Heart left ventricle (tissue), 13 donors: ENCODE results near the gene RPS6KC1.
"Not testable (repeated sequence)": the region's sequence is repeated elsewhere in the genome, so short reads cannot be mapped to it uniquely, and the experiment has no call there.

Source experiments
- POLR2A ChIP-seq, 2 donors: fragments of 450-650 bp; IDR thresholded peaks; one replicate each; pipeline ENCODE4 v1.6.1; 2017; ENCODE audit warnings: antibody characterized with exemption in 2 of 2, mild to moderate bottlenecking in 2 of 2, moderate library complexity in 2 of 2
- TF ChIP-seq, protein P1 (sequence below), 12 donors: fragments of 200-600 bp; sonication (generic) in 4 of 12; IDR thresholded peaks; one replicate each; pipeline versions ENCODE4 v1.5.0 to v1.8.0; 2018 to 2022; ENCODE audit warnings: antibody characterized with exemption in 12 of 12, mild to moderate bottlenecking in 5 of 12
- donor health status: ischemic (EF 13 %, LVEDD 7.1; RV severe dilation, severe dysfunction).
- donor health status: DM: no; HTN: yes; CAD: no.
- donor health status: DM: no; HTN: no; CAD: no.
- donor health status: ischemic (EF 25% LVEDD 6.9; RV normal size, moderate dysfunction).
- donor health status: ischemic (EF 25% LVEDD 5.7; RV mildly dilated, moderate dysfunction).
- donor health status: ischemic (EF 35%, LVEDD 5.7; RV mildly dilated, moderate dysfunction).
- donor health status: nonischemic (EF 11% LVEDD 7.7; RV severe dilation, severe dysfunction).
- donor health status: DM: yes; HTN: yes; CAD: no.
- donor health status: PGD.
- donor health status: ischemic (EF 29% LVEDD 5.4; RV normal size, mild dysfunction).
- donor health status: nonischemic (EF 23%, LVEDD 6.1; RV moderate dilation, normal function).

DNA sequence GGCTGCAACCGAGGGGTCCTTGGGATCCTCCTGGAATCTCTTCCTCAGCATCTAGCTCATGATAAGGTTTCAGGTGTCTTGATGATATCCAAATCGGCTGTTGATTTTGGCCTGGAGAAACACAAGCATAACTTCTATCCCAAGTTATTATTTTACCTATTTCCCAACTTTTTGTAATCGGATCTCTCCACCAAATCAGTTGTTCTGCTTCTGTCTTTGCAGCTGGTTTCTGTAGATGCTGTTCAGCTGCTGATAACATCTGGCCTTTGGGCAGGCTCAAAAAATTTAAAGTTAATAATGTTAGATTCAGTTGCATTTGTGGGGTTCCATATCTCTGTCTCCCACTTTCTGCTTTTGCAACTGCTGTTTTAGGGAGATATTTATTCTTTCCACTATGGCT is 24.0 kb upstream of the RPS6KC1 start:
- TF ChIP-seq POLR2A (IDR thresholded peaks at IDR 0.05) = not testable (repeated sequence)
- TF ChIP-seq, protein P1, sequence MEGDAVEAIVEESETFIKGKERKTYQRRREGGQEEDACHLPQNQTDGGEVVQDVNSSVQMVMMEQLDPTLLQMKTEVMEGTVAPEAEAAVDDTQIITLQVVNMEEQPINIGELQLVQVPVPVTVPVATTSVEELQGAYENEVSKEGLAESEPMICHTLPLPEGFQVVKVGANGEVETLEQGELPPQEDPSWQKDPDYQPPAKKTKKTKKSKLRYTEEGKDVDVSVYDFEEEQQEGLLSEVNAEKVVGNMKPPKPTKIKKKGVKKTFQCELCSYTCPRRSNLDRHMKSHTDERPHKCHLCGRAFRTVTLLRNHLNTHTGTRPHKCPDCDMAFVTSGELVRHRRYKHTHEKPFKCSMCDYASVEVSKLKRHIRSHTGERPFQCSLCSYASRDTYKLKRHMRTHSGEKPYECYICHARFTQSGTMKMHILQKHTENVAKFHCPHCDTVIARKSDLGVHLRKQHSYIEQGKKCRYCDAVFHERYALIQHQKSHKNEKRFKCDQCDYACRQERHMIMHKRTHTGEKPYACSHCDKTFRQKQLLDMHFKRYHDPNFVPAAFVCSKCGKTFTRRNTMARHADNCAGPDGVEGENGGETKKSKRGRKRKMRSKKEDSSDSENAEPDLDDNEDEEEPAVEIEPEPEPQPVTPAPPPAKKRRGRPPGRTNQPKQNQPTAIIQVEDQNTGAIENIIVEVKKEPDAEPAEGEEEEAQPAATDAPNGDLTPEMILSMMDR (IDR thresholded peaks at IDR 0.05) = not testable (repeated sequence)
